Activated naive CD8-positive, alpha-beta T cell treated with anti-CD3 and anti-CD28 coated beads, Interleukin-2, amount 50 U/mL, for 16 hours (primary cell): ENCODE results near the gene SRP68.

Experiments
- DNase-seq: peaks from one replicate; pipeline ENCODE4 v3.0.0-alpha.2; 2020; ENCODE audit warnings: low read depth, low spot score

The SRP68 gene

DNA sequence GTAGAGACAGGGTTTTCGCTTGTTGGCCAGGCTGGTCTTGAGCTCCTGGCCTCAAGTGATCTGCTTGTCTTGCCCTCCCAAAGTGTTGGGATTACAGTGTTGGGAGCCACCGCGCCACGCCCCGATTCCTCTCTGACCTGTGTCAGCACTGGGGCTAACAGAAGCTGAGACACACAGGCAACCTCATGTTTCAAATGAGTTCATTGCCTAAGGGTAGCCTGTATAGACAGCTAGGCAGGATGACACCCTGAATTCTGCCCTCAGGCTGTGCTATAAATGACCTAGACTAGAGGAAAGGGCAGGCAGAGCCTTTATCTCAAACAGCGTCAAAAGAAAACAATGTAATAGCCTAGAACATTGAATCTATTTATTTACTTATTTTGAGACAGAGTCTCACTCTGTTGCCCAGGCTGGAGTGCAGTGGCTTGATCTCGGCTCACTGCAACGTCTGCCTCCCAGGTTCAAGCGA is 74.0 kb downstream of the SRP68 start:
- DNase-seq = no peak

GRCh38 chr17:75996665-75997590 is 75.4 kb downstream of the SRP68 start:
- DNase-seq = no peak

DNA sequence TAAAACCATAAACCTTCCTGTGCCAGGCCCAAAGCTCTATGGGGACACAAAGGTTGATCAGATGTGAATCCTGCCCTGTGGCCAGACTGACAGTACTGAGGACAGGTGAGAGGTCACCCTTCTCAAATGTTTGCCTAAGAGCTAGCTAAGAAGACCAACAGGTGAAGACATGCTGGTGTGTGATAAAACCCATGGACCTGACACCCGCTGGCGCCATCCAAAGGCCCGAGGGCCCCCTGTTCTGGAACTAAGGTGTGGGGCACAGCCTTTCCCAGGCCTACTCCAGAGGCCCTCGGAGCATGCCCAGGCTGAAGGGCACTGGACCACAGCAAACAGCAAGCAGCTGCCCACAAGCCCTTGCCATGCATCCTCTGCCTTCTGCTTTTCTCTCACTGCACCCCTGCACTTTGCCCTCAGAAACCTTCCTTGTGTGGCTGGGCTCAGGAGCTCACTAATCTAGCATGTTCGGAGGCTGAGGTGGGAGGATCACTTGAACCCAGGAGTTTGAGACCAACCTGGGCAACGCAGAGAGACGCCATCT is 76.9 kb downstream of the SRP68 start:
- DNase-seq = no peak

DNA sequence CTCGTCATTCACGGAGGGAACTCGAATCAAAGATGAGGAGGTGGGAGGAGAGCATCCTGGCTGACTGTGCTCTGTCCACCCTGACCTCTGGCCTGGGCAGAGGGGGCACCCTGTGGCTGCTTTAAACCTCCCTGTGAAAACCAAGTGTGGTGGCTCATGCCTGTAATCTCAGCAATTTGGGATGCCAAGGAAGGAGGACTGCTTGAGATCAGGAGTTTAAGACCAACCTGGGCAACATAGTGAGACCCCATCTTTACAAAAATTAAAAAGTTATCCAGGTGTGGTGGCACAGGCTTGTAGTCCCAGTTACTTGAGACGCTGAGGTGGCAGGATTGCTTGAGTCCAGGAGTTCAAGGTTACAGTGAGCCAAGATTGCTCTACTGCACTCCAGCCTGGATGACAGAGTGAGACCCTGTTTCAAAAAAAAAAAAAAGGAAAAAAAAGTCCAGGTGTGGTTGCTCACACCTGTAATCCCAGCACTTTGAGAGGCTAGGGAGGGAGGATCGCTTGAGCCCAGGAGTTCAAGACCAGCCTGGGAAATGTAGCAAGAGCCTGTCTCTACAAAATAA is 77.4 kb downstream of the SRP68 start:
- no peak for DNase-seq

DNA sequence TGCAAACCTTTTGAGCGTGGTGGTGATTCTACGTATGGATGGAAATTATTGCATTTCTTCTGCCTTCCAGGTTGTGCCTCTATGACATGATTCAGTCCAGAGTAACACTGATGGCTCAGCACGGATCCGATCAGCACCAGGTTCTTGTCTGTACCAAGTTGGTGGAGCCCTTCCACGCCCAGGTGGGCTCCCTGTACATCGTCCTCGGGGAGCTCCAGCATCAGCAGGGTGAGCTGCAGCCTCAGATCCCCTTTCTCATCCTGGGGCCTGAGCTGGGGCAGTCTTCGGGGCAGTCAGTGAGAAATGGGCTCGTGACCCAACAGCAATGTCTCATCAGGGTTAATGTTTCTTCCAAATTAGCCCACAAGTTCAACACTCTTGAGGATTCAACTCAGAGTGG is 80.9 kb downstream of the SRP68 start:
- no peak for DNase-seq
